GM18505 (cell line): ENCODE results near the gene MSANTD1.

ENCODE experiments used
- ATAC-seq: cut with Tn5 transposase; IDR thresholded peaks from one replicate; pipeline ENCODE4 v1.9.1; 2021; ENCODE audit not compliant: unreplicated experiment
- POLR2A ChIP-seq: IDR thresholded peaks from 4 replicates; pipeline ENCODE4 v1.6.1; 2011; ENCODE audit warnings: borderline replicate concordance; ENCODE audit not compliant: insufficient read depth, insufficient read length; ENCODE audit errors: extremely low read depth

The MSANTD1 gene

GRCh38 chr4:3220476-3221183 is 28.3 kb upstream of the MSANTD1 start:
- no peak for ATAC-seq
- no peak for TF ChIP-seq POLR2A

- ATAC-seq, result no peak
- TF ChIP-seq POLR2A, result no peak
Measured at GRCh38 chr4:3221184-3221494, 27.8 kb upstream of the MSANTD1 start.

- TF ChIP-seq POLR2A, result no peak
- no peak for ATAC-seq
Measured at GRCh38 chr4:3221996-3222395, 27.0 kb upstream of the MSANTD1 start.

- ATAC-seq, result no peak
- TF ChIP-seq POLR2A, result no peak
Measured at GRCh38 chr4:3223346-3223745, 25.6 kb upstream of the MSANTD1 start.

GRCh38 chr4:3223956-3224748 is 24.8 kb upstream of the MSANTD1 start:
- TF ChIP-seq POLR2A, result no peak
- no peak for ATAC-seq

- ATAC-seq, result no peak
- TF ChIP-seq POLR2A, result no peak
Measured at GRCh38 chr4:3225071-3225850, 23.7 kb upstream of the MSANTD1 start.

GRCh38 chr4:3225936-3226335 is 23.0 kb upstream of the MSANTD1 start:
- TF ChIP-seq POLR2A, result no peak
- no peak for ATAC-seq

GRCh38 chr4:3226467-3226866 is 22.5 kb upstream of the MSANTD1 start:
- ATAC-seq, result no peak
- TF ChIP-seq POLR2A, result no peak

GRCh38 chr4:3226944-3227343 is 22.0 kb upstream of the MSANTD1 start:
- no peak for ATAC-seq
- no peak for TF ChIP-seq POLR2A

GRCh38 chr4:3227878-3228675 is 20.9 kb upstream of the MSANTD1 start:
- TF ChIP-seq POLR2A, result no peak
- ATAC-seq, result no peak

- no peak for TF ChIP-seq POLR2A
- ATAC-seq, result no peak
Measured at GRCh38 chr4:3228881-3229280, 20.1 kb upstream of the MSANTD1 start.

- no peak for ATAC-seq
- no peak for TF ChIP-seq POLR2A
Measured at GRCh38 chr4:3229328-3229727, 19.6 kb upstream of the MSANTD1 start.

- ATAC-seq, result no peak
- no peak for TF ChIP-seq POLR2A
Measured at GRCh38 chr4:3229964-3230363, 19.0 kb upstream of the MSANTD1 start.
